HCT116 (cell line): ENCODE results near the gene ZNF853.

Experiments
- CTCF ChIP-seq, 3 experiments: fragments of 200-600 bp in 1 of 3; sonication (generic) in 1 of 3; IDR thresholded peaks in 2 of 3; conservative IDR thresholded peaks in 1 of 3; 2 replicates each; pipeline ENCODE4 v1.5.1; 2012 to 2017; ENCODE audit warnings: low read depth in 2 of 3, low read length in 2 of 3, antibody characterized with exemption in 1 of 3, borderline replicate concordance in 1 of 3, control low read depth in 1 of 3, mild to moderate bottlenecking in 1 of 3, mixed read lengths in 1 of 3, mixed run types in 1 of 3, moderate library complexity in 1 of 3; ENCODE audit not compliant: insufficient read depth in 1 of 3
- EZH2 ChIP-seq: fragments of 200-600 bp; sonication (generic); IDR thresholded peaks from 2 replicates; pipeline ENCODE4 v1.6.1; 2017; ENCODE audit warnings: antibody characterized with exemption, mixed run types
- EZH2phosphoT487 ChIP-seq: fragments of 200-600 bp; IDR thresholded peaks from 2 replicates; pipeline ENCODE4 v1.6.1; 2018; ENCODE audit warnings: antibody characterized with exemption, borderline replicate concordance
- MAX ChIP-seq: IDR thresholded peaks from 2 replicates; pipeline ENCODE4 v1.6.1; 2012
- POLR2A ChIP-seq: IDR thresholded peaks from 2 replicates; pipeline ENCODE4 v1.7.0; 2011; ENCODE audit warnings: borderline replicate concordance; ENCODE audit not compliant: insufficient read depth, insufficient read length; ENCODE audit errors: extremely low read depth
- POLR2AphosphoS5 ChIP-seq: IDR thresholded peaks from 2 replicates; pipeline ENCODE4 v1.6.1; 2011; ENCODE audit warnings: mild to moderate bottlenecking, low read depth, low read length, moderate library complexity
- SP1 ChIP-seq: IDR thresholded peaks from 2 replicates; pipeline ENCODE4 v1.6.1; 2012; ENCODE audit warnings: low read depth
- YY1 ChIP-seq: IDR thresholded peaks from 2 replicates; pipeline ENCODE4 v1.6.1; 2011; ENCODE audit warnings: low read length, low read depth, moderate library complexity, mild to moderate bottlenecking; ENCODE audit not compliant: insufficient replicate concordance; ENCODE audit errors: extremely low read depth
- ZBTB33 ChIP-seq: IDR thresholded peaks from 2 replicates; pipeline ENCODE4 v1.6.1; 2011; ENCODE audit warnings: mild to moderate bottlenecking, low read length, moderate library complexity; ENCODE audit not compliant: insufficient replicate concordance; ENCODE audit errors: extremely low read depth
- ZFX ChIP-seq: fragments of 450-650 bp; IDR thresholded peaks from 2 replicates; pipeline ENCODE4 v1.6.1; 2017
- TF ChIP-seq, protein P1 (sequence below): IDR thresholded peaks from 2 replicates; pipeline ENCODE4 v1.6.1; 2012; ENCODE audit warnings: low read depth

DNA sequence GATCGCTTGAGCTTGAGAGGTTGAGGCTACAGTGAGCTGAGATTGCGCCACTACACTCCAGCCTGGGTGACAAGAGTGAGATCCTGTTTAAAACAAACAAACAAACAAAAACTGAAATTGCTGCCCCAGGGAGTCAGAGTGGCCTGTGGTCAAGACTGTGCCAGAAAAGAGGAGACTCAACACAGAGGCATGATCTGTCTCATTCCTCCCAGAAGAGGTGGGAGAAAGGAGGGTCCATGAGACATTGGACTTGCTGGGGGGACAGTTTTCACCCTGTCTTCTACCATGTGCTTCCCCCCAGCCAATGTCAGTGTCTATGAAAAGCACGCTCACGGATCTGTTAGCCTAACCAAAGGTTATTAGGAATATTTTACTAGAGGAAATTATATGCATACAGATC is 3.2 kb downstream of the ZNF853 start:
- no peak for TF ChIP-seq MAX
- no peak for TF ChIP-seq CTCF (IDR thresholded peaks at IDR 0.05 in 2 of 3, conservative IDR thresholded peaks at IDR 0.05 in 1 of 3; ENCODE audit: borderline replicate concordance in 1 of 3, insufficient read depth in 1 of 3, low read depth in 2 of 3, low read length in 2 of 3)
- no peak for TF ChIP-seq POLR2A
- TF ChIP-seq EZH2: no peak
- TF ChIP-seq POLR2AphosphoS5: no peak
- TF ChIP-seq ZFX: no peak
- TF ChIP-seq YY1: no peak
- TF ChIP-seq SP1: no peak
- TF ChIP-seq, protein P1, sequence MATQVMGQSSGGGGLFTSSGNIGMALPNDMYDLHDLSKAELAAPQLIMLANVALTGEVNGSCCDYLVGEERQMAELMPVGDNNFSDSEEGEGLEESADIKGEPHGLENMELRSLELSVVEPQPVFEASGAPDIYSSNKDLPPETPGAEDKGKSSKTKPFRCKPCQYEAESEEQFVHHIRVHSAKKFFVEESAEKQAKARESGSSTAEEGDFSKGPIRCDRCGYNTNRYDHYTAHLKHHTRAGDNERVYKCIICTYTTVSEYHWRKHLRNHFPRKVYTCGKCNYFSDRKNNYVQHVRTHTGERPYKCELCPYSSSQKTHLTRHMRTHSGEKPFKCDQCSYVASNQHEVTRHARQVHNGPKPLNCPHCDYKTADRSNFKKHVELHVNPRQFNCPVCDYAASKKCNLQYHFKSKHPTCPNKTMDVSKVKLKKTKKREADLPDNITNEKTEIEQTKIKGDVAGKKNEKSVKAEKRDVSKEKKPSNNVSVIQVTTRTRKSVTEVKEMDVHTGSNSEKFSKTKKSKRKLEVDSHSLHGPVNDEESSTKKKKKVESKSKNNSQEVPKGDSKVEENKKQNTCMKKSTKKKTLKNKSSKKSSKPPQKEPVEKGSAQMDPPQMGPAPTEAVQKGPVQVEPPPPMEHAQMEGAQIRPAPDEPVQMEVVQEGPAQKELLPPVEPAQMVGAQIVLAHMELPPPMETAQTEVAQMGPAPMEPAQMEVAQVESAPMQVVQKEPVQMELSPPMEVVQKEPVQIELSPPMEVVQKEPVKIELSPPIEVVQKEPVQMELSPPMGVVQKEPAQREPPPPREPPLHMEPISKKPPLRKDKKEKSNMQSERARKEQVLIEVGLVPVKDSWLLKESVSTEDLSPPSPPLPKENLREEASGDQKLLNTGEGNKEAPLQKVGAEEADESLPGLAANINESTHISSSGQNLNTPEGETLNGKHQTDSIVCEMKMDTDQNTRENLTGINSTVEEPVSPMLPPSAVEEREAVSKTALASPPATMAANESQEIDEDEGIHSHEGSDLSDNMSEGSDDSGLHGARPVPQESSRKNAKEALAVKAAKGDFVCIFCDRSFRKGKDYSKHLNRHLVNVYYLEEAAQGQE: no peak
- TF ChIP-seq EZH2phosphoT487: no peak
- no peak for TF ChIP-seq ZBTB33
